Activated gamma-delta T cell treated with Interleukin-2 at 50 U/mL for 16 hours (primary cell): Measurements from ENCODE around the gene DAG1.
"Not testable (repeated sequence)": the region's sequence is repeated elsewhere in the genome, so short reads cannot be mapped to it uniquely, and the experiment has no call there.

ENCODE experiments used
- DNase-seq: peaks from one replicate; pipeline ENCODE4 v3.0.0-alpha.2; 2020

The DAG1 gene

GRCh38 chr3:49470714-49471420 lies 800 bp downstream of the DAG1 start:
- no peak for DNase-seq

- no peak for DNase-seq
These were observed 1.9 kb downstream of the DAG1 start for GRCh38 chr3:49471856-49472495.

GRCh38 chr3:49476563-49476962 lies 6.5 kb downstream of the DAG1 start:
- DNase-seq: no peak

- DNase-seq: no peak
These were observed 12.7 kb downstream of the DAG1 start for GRCh38 chr3:49482766-49483165.

GRCh38 chr3:49484471-49484870 lies 14.4 kb downstream of the DAG1 start:
- DNase-seq: no peak

- no peak for DNase-seq
These were observed 19.2 kb downstream of the DAG1 start for GRCh38 chr3:49489247-49489646.

- no peak for DNase-seq
These were observed 22.9 kb downstream of the DAG1 start for GRCh38 chr3:49492969-49493368.

GRCh38 chr3:49493901-49494300 lies 23.8 kb downstream of the DAG1 start:
- DNase-seq: no peak

- no peak for DNase-seq
These were observed 25.0 kb downstream of the DAG1 start for GRCh38 chr3:49495023-49495422.

- not testable (repeated sequence) for DNase-seq
These were observed 26.8 kb downstream of the DAG1 start for GRCh38 chr3:49496845-49497244.

GRCh38 chr3:49497606-49498005 lies 27.5 kb downstream of the DAG1 start:
- no peak for DNase-seq

- no peak for DNase-seq
These were observed 28.2 kb downstream of the DAG1 start for GRCh38 chr3:49498239-49498638.

GRCh38 chr3:49498648-49499047 lies 28.6 kb downstream of the DAG1 start:
- DNase-seq: no peak

GRCh38 chr3:49500205-49500731 lies 30.2 kb downstream of the DAG1 start:
- DNase-seq: no peak

- DNase-seq: no peak
These were observed 30.9 kb downstream of the DAG1 start for GRCh38 chr3:49500732-49501609.

- DNase-seq: no peak
These were observed 31.8 kb downstream of the DAG1 start for GRCh38 chr3:49501842-49502241.

- DNase-seq: no peak
These were observed 36.8 kb downstream of the DAG1 start for GRCh38 chr3:49506906-49507305.

GRCh38 chr3:49509028-49509561 lies 39.0 kb downstream of the DAG1 start:
- DNase-seq: no peak

- no peak for DNase-seq
These were observed 41.6 kb downstream of the DAG1 start for GRCh38 chr3:49511639-49512038.

- DNase-seq: no peak
These were observed 42.8 kb downstream of the DAG1 start for GRCh38 chr3:49512781-49513355.

GRCh38 chr3:49513494-49514124 lies 43.5 kb downstream of the DAG1 start:
- DNase-seq: no peak

- no peak for DNase-seq
These were observed 47.9 kb downstream of the DAG1 start for GRCh38 chr3:49518016-49518415.
